ENCODE data around the gene KLHL20. TPM values are rescaled to one million over a fixed set of nuclear protein-coding genes. Genes with fewer than 3 reads are reported as not detected.

KLHL20 gene
- total and polyA plus RNA-seq, 2 experiments from 2014 or later: 12.3 to 14.5 TPM

- no peak for TF ChIP-seq ZNF462 (CRISPR knock-in tag; IDR thresholded peaks at IDR 0.05)
Observed at GRCh38 chr1:173715538-173715844, 710 bp downstream of the KLHL20 start (continued).

- no peak overlapping the region for H3K4me3 ChIP-seq
- H3F3A ChIP-seq (replicated peaks; ENCODE audit: low read depth): peaks cover 5% of the 10 kb centered on the region
- H4K20me1 ChIP-seq (replicated peaks; ENCODE audit: insufficient read depth): no peaks in the 10 kb centered on the region
- no peaks in the 10 kb centered on the region; the same call in 2 of the 3 replicates for H3K36me3 Mint-ChIP-seq (ENCODE audit: low read depth)
- peaks cover 4% of the 10 kb centered on the region for H3K27me3 Mint-ChIP-seq (ENCODE audit: insufficient read depth, low read depth, poor library complexity)
- ATAC-seq: no peak
- H3K4me3 Mint-ChIP-seq: no peak overlapping the region
- H3K27ac ChIP-seq (ENCODE audit: low read depth): no peak overlapping the region
- H3K4me2 ChIP-seq: no peak overlapping the region
- H3K9me3 Mint-ChIP-seq: no peaks in the 10 kb centered on the region; the same call in 2 of the 3 replicates
- no peak for DNase-seq (ENCODE audit: low spot score)
- no peaks in the 10 kb centered on the region for H3K36me3 ChIP-seq (ENCODE audit: insufficient read depth)
- H3K27ac Mint-ChIP-seq: no peak overlapping the region
- H2AFZ ChIP-seq: no peak overlapping the region
- peaks cover 9% of the 10 kb centered on the region for H3K4me1 ChIP-seq (ENCODE audit: insufficient read depth)
- H3K9me2 ChIP-seq (ENCODE audit: insufficient read depth): peaks cover 11% of the 10 kb centered on the region
- H3K79me2 ChIP-seq (replicated peaks; ENCODE audit: insufficient read depth): peaks cover 27% of the 10 kb centered on the region
- peaks cover 14% of the 10 kb centered on the region; the same call in 1 of the 2 replicates for H3K27me3 ChIP-seq (ENCODE audit: insufficient read depth)
- peaks cover 11% of the 10 kb centered on the region; the same call in 2 of the 3 replicates for H3K4me1 Mint-ChIP-seq
- TF ChIP-seq NANOG (IDR thresholded peaks at IDR 0.05; ENCODE audit: borderline replicate concordance): no peak
- TF ChIP-seq REST (IDR thresholded peaks at IDR 0.05; ENCODE audit: unreplicated experiment): no peak
- TF ChIP-seq CTCF (conservative IDR thresholded peaks at IDR 0.05; ENCODE audit: low read depth in 2 of 2): no peak
- TF ChIP-seq POLR2AphosphoS5 (IDR thresholded peaks at IDR 0.05; ENCODE audit: low read depth): no peak
- TF ChIP-seq EZH2 (IDR thresholded peaks at IDR 0.05; ENCODE audit: low read depth, unreplicated experiment): no peak
- TF ChIP-seq STAT1 (IDR thresholded peaks at IDR 0.05; ENCODE audit: unreplicated experiment): no peak
Observed at GRCh38 chr1:173717238-173717637, 2.5 kb downstream of the KLHL20 start.

Data from GM23338 (cell line).